Fibroblast of mammary gland (primary cell): Measurements from ENCODE around the gene CD38.
"Not testable (repeated sequence)": the region's sequence is repeated elsewhere in the genome, so short reads cannot be mapped to it uniquely, and the experiment has no call there.

Experiments
- DNase-seq: peaks from one replicate; pipeline ENCODE4 v3.0.0-alpha.2; 2010; ENCODE audit warnings: low read depth
- H3K4me3 ChIP-seq: 2 replicates; pipeline ENCODE4 v1.5.1; 2011; ENCODE audit warnings: low read depth, mild to moderate bottlenecking, low read length, moderate library complexity; ENCODE audit not compliant: control insufficient read depth
- CTCF ChIP-seq: conservative IDR thresholded peaks from 2 replicates; pipeline ENCODE4 v1.5.1; 2011; ENCODE audit warnings: low read depth, low read length, inconsistent platforms; ENCODE audit not compliant: control insufficient read depth, insufficient read depth

Gene CD38

GRCh38 chr4:15757054-15757453 is 21.1 kb upstream of the CD38 start:
- TF ChIP-seq CTCF = no peak
- no peak overlapping the region for H3K4me3 ChIP-seq
- no peak for DNase-seq

GRCh38 chr4:15758294-15758693 is 19.8 kb upstream of the CD38 start:
- TF ChIP-seq CTCF = no peak
- no peak overlapping the region for H3K4me3 ChIP-seq
- no peak for DNase-seq

GRCh38 chr4:15762460-15762859 is 15.7 kb upstream of the CD38 start:
- not testable (repeated sequence) for H3K4me3 ChIP-seq, DNase-seq

GRCh38 chr4:15765391-15765790 is 12.7 kb upstream of the CD38 start:
- DNase-seq = no peak
- no peak for TF ChIP-seq CTCF
- H3K4me3 ChIP-seq = no peak overlapping the region

GRCh38 chr4:15765910-15766697 is 12.0 kb upstream of the CD38 start:
- no peak overlapping the region for H3K4me3 ChIP-seq
- no peak for TF ChIP-seq CTCF
- DNase-seq = no peak

- DNase-seq = no peak
- TF ChIP-seq CTCF = no peak
- no peak overlapping the region for H3K4me3 ChIP-seq
Observed at GRCh38 chr4:15766821-15767220, 11.3 kb upstream of the CD38 start.

GRCh38 chr4:15769202-15769601 is 8.9 kb upstream of the CD38 start:
- DNase-seq = no peak
- no peak for TF ChIP-seq CTCF
- no peak overlapping the region for H3K4me3 ChIP-seq
